Hepatocyte (in vitro differentiated cells): ENCODE measurements around the gene NEDD9. TPM values are rescaled to one million over a fixed set of nuclear protein-coding genes. Genes with fewer than 3 reads are reported as not detected.

Source experiments
- DNase-seq: peaks from one replicate; pipeline ENCODE4 v3.0.0-alpha.2; 2016; ENCODE audit warnings: low spot score
- H2AFZ ChIP-seq: fragments of 200-600 bp; sonication (generic); 2 replicates; pipeline ENCODE4 v1.6.0; 2016; ENCODE audit warnings: antibody characterized with exemption, mild to moderate bottlenecking
- H3K27ac ChIP-seq: fragments of 200-600 bp; sonication (generic); 2 replicates; pipeline ENCODE4 v1.5.1; 2016; ENCODE audit warnings: mild to moderate bottlenecking
- H3K27me3 ChIP-seq: fragments of 200-600 bp; sonication (generic); 2 replicates; pipeline ENCODE4 v1.6.1; 2016
- H3K36me3 ChIP-seq: fragments of 200-600 bp; sonication (generic); replicated peaks from 2 replicates; pipeline ENCODE4 v1.5.1; 2016; ENCODE audit warnings: low read depth; ENCODE audit not compliant: insufficient read depth
- H3K4me1 ChIP-seq: fragments of 200-600 bp; sonication (generic); 2 replicates; pipeline ENCODE4 v1.5.1; 2016; ENCODE audit warnings: mild to moderate bottlenecking, moderate library complexity; ENCODE audit not compliant: insufficient read depth
- H3K4me2 ChIP-seq: fragments of 200-600 bp; sonication (generic); 2 replicates; pipeline ENCODE4 v1.6.0; 2016
- H3K4me3 ChIP-seq: fragments of 200-600 bp; sonication (generic); 2 replicates; pipeline ENCODE4 v1.5.1; 2016; ENCODE audit warnings: mild to moderate bottlenecking
- H3K79me2 ChIP-seq: fragments of 200-600 bp; sonication (generic); 2 replicates; pipeline ENCODE4 v1.6.0; 2017; ENCODE audit warnings: mild to moderate bottlenecking
- H3K9me2 ChIP-seq: fragments of 200-600 bp; sonication (generic); replicated peaks from 2 replicates; pipeline ENCODE4 v1.6.0; 2017; ENCODE audit warnings: mild to moderate bottlenecking; ENCODE audit not compliant: insufficient read depth
- H3K9me3 ChIP-seq: fragments of 200-600 bp; sonication (generic); 2 replicates; pipeline ENCODE4 v1.5.1; 2016; ENCODE audit warnings: low read depth, mild to moderate bottlenecking
- H4K20me1 ChIP-seq: fragments of 200-600 bp; sonication (generic); 2 replicates; pipeline ENCODE4 v1.6.0; 2016; ENCODE audit warnings: mild to moderate bottlenecking; ENCODE audit not compliant: insufficient read depth, poor library complexity, severe bottlenecking
- EZH2 ChIP-seq: fragments of 200-600 bp; sonication (generic); IDR thresholded peaks from 2 replicates; pipeline ENCODE4 v1.6.1; 2016; ENCODE audit warnings: antibody characterized with exemption, mild to moderate bottlenecking, borderline replicate concordance
- EZH2phosphoT487 ChIP-seq: fragments of 200-600 bp; sonication (generic); IDR thresholded peaks from one replicate; pipeline ENCODE4 v1.6.1; 2018; ENCODE audit warnings: antibody characterized with exemption, mild to moderate bottlenecking, low read depth, moderate library complexity; ENCODE audit not compliant: unreplicated experiment, severe bottlenecking
- WGBS: methylation state at CpG from one replicate; pipeline ENCODE4 v1.1.6; 2016; ENCODE audit warnings: low lambda C conversion rate; ENCODE audit errors: missing lambda C conversion rate; 5-methylcytosine and 5-hydroxymethylcytosine counted together
- polyA plus RNA-seq: library from polyadenylated mRNA; unstranded; fragments of >200 nt; fragmentation: Nextera tagmentation; extraction: Ambion mirVana; gene quantifications from 2 replicates; pipeline ENCODE4 v1.2.1, GENCODE V29; 2016
- total RNA-seq: library from RNA; depleted of rRNA; stranded (reverse); fragments of >200 nt; gene quantifications from 2 replicates; pipeline ENCODE4 v1.2.3, GENCODE V29; 2014
- TF ChIP-seq, protein P1 (sequence below): fragments of 200-600 bp; sonication (generic); IDR thresholded peaks from 2 replicates; pipeline ENCODE4 v1.5.1; 2016; ENCODE audit warnings: antibody characterized with exemption, mild to moderate bottlenecking; ENCODE audit not compliant: poor library complexity

Gene NEDD9
- total and polyA plus RNA-seq, 2 experiments from 2014 or later, result 55.1 to 59.3 TPM

DNA sequence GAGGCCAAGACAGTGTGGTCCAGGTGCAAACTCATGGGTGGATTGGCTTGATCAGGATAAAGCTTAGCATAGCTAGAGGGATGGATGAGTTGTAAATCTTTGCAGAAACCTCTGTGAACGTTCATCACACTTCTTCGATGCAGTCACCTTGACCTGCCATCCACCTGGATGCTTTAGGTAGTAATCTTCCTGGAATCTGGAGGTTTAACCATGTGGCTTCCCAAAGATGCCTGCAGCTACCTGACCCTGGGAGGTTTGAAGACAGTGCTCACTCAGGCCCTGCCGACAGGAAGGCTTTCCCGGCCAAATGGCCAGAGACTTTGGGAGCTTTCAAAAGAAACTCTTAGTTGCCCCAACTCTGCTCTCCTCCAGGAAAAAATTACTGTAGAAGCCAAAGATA is 65.5 kb downstream of the NEDD9 start:
- TF ChIP-seq, protein P1, sequence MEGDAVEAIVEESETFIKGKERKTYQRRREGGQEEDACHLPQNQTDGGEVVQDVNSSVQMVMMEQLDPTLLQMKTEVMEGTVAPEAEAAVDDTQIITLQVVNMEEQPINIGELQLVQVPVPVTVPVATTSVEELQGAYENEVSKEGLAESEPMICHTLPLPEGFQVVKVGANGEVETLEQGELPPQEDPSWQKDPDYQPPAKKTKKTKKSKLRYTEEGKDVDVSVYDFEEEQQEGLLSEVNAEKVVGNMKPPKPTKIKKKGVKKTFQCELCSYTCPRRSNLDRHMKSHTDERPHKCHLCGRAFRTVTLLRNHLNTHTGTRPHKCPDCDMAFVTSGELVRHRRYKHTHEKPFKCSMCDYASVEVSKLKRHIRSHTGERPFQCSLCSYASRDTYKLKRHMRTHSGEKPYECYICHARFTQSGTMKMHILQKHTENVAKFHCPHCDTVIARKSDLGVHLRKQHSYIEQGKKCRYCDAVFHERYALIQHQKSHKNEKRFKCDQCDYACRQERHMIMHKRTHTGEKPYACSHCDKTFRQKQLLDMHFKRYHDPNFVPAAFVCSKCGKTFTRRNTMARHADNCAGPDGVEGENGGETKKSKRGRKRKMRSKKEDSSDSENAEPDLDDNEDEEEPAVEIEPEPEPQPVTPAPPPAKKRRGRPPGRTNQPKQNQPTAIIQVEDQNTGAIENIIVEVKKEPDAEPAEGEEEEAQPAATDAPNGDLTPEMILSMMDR, result no peak
- TF ChIP-seq EZH2phosphoT487 (no peak), EZH2 (no peak)
- H3K9me2 ChIP-seq, result no peaks in the 10 kb centered on the region
- no peaks in the 10 kb centered on the region for H3K36me3 ChIP-seq
- H3K4me3 ChIP-seq, result no peak overlapping the region
- H3K27me3 ChIP-seq, result no peaks in the 10 kb centered on the region
- H4K20me1 ChIP-seq, result no peaks in the 10 kb centered on the region
- H3K4me2 ChIP-seq, result no peak overlapping the region
- 63% methylated on average over 4 of the region's 4 CpGs for WGBS
- H3K79me2 ChIP-seq, result no peaks in the 10 kb centered on the region
- H2AFZ ChIP-seq, result no peak overlapping the region
- no peak overlapping the region for H3K27ac ChIP-seq
- no peaks in the 10 kb centered on the region for H3K4me1 ChIP-seq
- no peaks in the 10 kb centered on the region for H3K9me3 ChIP-seq
- DNase-seq, result no peak

DNA sequence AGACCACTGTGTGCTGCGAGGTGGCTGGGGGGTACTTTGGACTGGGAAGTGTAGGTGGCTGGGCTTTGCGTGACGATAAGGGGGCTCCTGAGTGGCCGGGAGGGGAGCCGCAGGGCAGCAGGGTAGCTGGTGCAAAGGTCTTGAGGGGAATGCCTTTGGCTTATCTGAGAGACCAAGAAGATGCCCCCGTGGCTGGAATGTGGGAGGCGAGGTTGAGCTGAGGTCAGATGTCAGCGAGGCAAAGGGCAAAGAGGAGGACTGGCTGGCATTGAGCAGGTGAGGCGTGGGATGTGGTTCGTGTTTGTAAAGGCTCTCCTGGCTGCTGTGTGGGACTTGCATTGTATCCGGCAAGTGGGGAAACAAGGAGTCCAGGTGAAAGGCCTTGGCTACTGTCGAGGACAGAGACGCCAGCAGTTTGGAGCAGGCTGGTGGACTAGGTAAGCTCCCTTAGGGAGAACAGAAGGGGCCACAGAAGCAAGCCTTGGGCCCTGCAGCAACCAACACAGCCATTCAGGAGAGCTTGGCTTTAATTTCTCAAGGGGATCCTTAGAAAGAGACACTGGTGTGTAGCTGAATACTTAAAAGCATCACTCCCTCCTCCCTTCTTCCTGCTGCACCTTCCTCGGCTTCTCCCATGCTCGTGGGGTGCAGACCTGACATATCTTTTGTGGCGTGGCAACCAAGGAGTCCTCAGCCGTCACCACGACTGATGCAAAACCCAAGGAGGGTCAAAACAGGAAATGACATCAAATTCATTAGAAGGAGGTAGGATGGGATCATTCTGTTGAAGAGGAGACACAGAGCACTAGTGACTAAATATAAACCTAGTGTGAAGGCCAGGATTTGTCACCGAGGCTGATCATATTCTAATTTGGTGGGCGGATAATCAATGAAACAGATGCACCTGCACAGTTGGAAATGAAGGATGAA is 67.5 kb downstream of the NEDD9 start:
- TF ChIP-seq EZH2 (no peak), EZH2phosphoT487 (no peak)
- TF ChIP-seq, protein P1, result no peak
- Histone ChIP-seq H3K9me2 (no peaks in the 10 kb centered on the region), H4K20me1 (no peaks in the 10 kb centered on the region), H3K79me2 (no peaks in the 10 kb centered on the region), H3K9me3 (no peaks in the 10 kb centered on the region), H2AFZ (no peak overlapping the region), H3K27ac (no peak overlapping the region), H3K4me3 (no peak overlapping the region), H3K4me2 (no peak overlapping the region), H3K4me1 (no peaks in the 10 kb centered on the region), H3K27me3 (no peaks in the 10 kb centered on the region), H3K36me3 (no peaks in the 10 kb centered on the region)
- WGBS, result 78% methylated on average over 20 of the region's 20 CpGs
- no peak for DNase-seq

DNA sequence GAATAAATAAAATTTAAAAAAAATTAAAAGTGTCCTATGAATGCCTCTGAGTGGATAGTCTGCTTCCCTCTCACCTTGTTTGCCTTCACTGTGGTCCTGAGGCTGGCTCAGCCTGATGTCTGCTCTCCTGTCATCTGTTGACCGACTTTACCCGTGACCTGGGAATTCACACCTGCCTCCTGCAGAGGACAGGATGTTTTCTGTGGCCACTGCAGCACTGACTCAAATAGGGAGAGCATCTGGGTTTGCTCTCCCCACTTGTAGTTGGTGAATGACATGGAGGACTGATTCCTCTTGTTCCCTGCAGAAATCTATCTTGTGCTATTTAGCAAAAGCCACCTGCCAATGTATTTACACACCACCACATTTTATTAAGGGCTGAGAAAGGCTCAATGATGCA is 68.5 kb downstream of the NEDD9 start:
- no peak overlapping the region for H3K4me3 ChIP-seq
- no peak overlapping the region for H2AFZ ChIP-seq
- H4K20me1 ChIP-seq, result no peaks in the 10 kb centered on the region
- no peaks in the 10 kb centered on the region for H3K36me3 ChIP-seq
- H3K4me1 ChIP-seq, result no peaks in the 10 kb centered on the region
- TF ChIP-seq, protein P1, result no peak
- TF ChIP-seq EZH2phosphoT487 (no peak), EZH2 (no peak)
- no peaks in the 10 kb centered on the region for H3K9me3 ChIP-seq
- no peak for DNase-seq
- no peaks in the 10 kb centered on the region for H3K79me2 ChIP-seq
- 79% methylated on average over 2 of the region's 2 CpGs for WGBS
- no peaks in the 10 kb centered on the region for H3K9me2 ChIP-seq
- no peak overlapping the region for H3K27ac ChIP-seq
- H3K27me3 ChIP-seq, result no peaks in the 10 kb centered on the region
- H3K4me2 ChIP-seq, result no peak overlapping the region
